Stimulated activated CD8-positive, alpha-beta memory T cell treated with anti-CD3 and anti-CD28 coated beads, Interleukin-4, amount 100 ng/mL, for 1 hour (primary cell): ENCODE results near the gene MTA1.

Experiments used
- DNase-seq, 2 donors: peaks; one replicate each; pipeline ENCODE4 v3.0.0-alpha.2; 2020; ENCODE audit warnings: low read depth in 2 of 2, low spot score in 1 of 2

MTA1 gene

GRCh38 chr14:105485739-105486162 is 66.1 kb downstream of the MTA1 start:
- no peak for DNase-seq

GRCh38 chr14:105486163-105486973 is 66.7 kb downstream of the MTA1 start, which contains the start of gene CRIP1:
TSS of gene CRIP1 (plus strand) at chr14:105486886. CDS start at chr14:105487260, 374 bp downstream.
- no peak for DNase-seq

- peak in 1 of 2 donors; percentile 47 for DNase-seq
Observed at GRCh38 chr14:105486974-105487448, 67.4 kb downstream of the MTA1 start.

- DNase-seq: peak in 1 of 2 donors; percentile 53
Observed at GRCh38 chr14:105487449-105487985, 67.9 kb downstream of the MTA1 start.

GRCh38 chr14:105487986-105488777 is 68.6 kb downstream of the MTA1 start:
- no peak for DNase-seq

GRCh38 chr14:105488781-105489541 is 69.3 kb downstream of the MTA1 start:
- no peak for DNase-seq

GRCh38 chr14:105489542-105490266 is 70.1 kb downstream of the MTA1 start:
- DNase-seq: peak; percentile 62 to 72

- DNase-seq: no peak
Observed at GRCh38 chr14:105490267-105490571, 70.6 kb downstream of the MTA1 start.

- peak; percentile 95 to 97 for DNase-seq
Observed at GRCh38 chr14:105490572-105491365, 71.1 kb downstream of the MTA1 start, which contains the start of gene TEDC1. TSS of gene TEDC1 (plus strand) at chr14:105491246. CDS start at chr14:105491376, 130 bp downstream.

- DNase-seq: peak in 1 of 2 donors; percentile 75
Observed at GRCh38 chr14:105491366-105491973, 71.8 kb downstream of the MTA1 start.

GRCh38 chr14:105492031-105492970 is 72.7 kb downstream of the MTA1 start:
- DNase-seq: no peak

GRCh38 chr14:105492971-105493871 is 73.6 kb downstream of the MTA1 start:
- no peak for DNase-seq

- DNase-seq: no peak
Observed at GRCh38 chr14:105493921-105494605, 74.4 kb downstream of the MTA1 start.

GRCh38 chr14:105494606-105494929 is 74.9 kb downstream of the MTA1 start:
- DNase-seq: no peak

- no peak for DNase-seq
Observed at GRCh38 chr14:105495101-105495989, 75.7 kb downstream of the MTA1 start.
